HCT116 (cell line): ENCODE measurements around the gene AGPS. TPM values are rescaled to one million over a fixed set of nuclear protein-coding genes. Genes with fewer than 3 reads are reported as not detected.
"Not testable (repeated sequence)": the region's sequence is repeated elsewhere in the genome, so short reads cannot be mapped to it uniquely, and the experiment has no call there.

Experiments used
- ATAC-seq: fragments of 200-7000 bp; cut with Tn5 transposase; 2 replicates; pipeline ENCODE4 v1.9.1; 2020; ENCODE audit warnings: mild to moderate bottlenecking, moderate library complexity
- BruUV-seq: library from RNA; stranded (reverse); fragments of 400-500 nt; replicated peaks from 2 replicates; lab custom pipeline; 2021; lab: Mats Ljungman, UMichigan
- CTCF ChIA-PET: fragments of 300-600 bp; sonication (Branson Sonifier 250); formaldehyde crosslinking; loops from one replicate; lab custom pipeline; 2021; ENCODE audit warnings: antibody characterized with exemption; lab: Charles Lee
- POLR2A ChIA-PET: fragments of 300-600, 350-600 bp; sonication (Branson Sonifier 250); formaldehyde crosslinking; loops from one replicate; lab custom pipeline; 2021; ENCODE audit warnings: antibody characterized with exemption; lab: Charles Lee
- RAD21 ChIA-PET, 2 experiments: fragments of 300-600 bp; sonication (Branson Sonifier 250); formaldehyde crosslinking; loops; one replicate each; lab custom pipeline; 2023; ENCODE audit warnings: low total read pairs in 2 of 2; ENCODE audit not compliant: uncharacterized antibody in 2 of 2, unreplicated experiment in 2 of 2, low non-redundant PET in 1 of 2; lab: Charles Lee
- DNase-seq: peaks from one replicate; pipeline ENCODE4 v3.0.0-alpha.2; 2010; ENCODE audit warnings: low read depth, low spot score
- H2AFZ ChIP-seq: fragments of 200-600 bp; shearing (Covaris generic), sonication (generic); 2 replicates; pipeline ENCODE4 v1.6.1; 2017; ENCODE audit warnings: low read depth, mixed run types, mixed read lengths, antibody characterized with exemption, low read length; ENCODE audit not compliant: poor library complexity, severe bottlenecking
- H3K27ac ChIP-seq: 2 replicates; pipeline ENCODE4 v1.5.1; 2012; ENCODE audit warnings: low read depth, low read length
- H3K27me3 ChIP-seq: fragments of 200-600 bp; sonication (generic); 2 replicates; pipeline ENCODE4 v1.6.1; 2016; ENCODE audit warnings: mixed run types, low read length, mixed read lengths; ENCODE audit not compliant: insufficient read depth
- H3K36me3 ChIP-seq, 2 experiments: fragments of 200-500 bp in 1 of 2; fragments of 200-600 bp in 1 of 2; sonication (Bioruptor generic) in 1 of 2; sonication (generic) in 1 of 2; 2 replicates each; pipeline versions ENCODE4 v1.5.1 to v1.6.1; 2014 to 2016; ENCODE audit warnings: low read length in 2 of 2, inconsistent platforms in 1 of 2, mixed read lengths in 1 of 2, mixed run types in 1 of 2; ENCODE audit not compliant: insufficient read depth in 2 of 2, control insufficient read depth in 1 of 2
- H3K4me1 ChIP-seq, 2 experiments: fragments of 200-600 bp in 1 of 2; sonication (generic) in 1 of 2; 2 replicates each; pipeline versions ENCODE4 v1.5.1 to v1.6.1; 2012 to 2017; ENCODE audit warnings: low read length in 2 of 2, inconsistent platforms in 1 of 2, mild to moderate bottlenecking in 1 of 2, mixed read lengths in 1 of 2, mixed run types in 1 of 2, moderate library complexity in 1 of 2; ENCODE audit not compliant: insufficient read depth in 2 of 2, control insufficient read depth in 1 of 2
- H3K4me2 ChIP-seq: fragments of 200-600 bp; sonication (generic); 2 replicates; pipeline ENCODE4 v1.6.1; 2017; ENCODE audit warnings: mixed run types, low read length, mixed read lengths
- H3K4me3 ChIP-seq, 2 experiments: fragments of 200-600 bp in 1 of 2; sonication (generic) in 1 of 2; replicated peaks in 1 of 2; 2 replicates each; pipeline ENCODE4 v1.5.1; 2011 to 2016; ENCODE audit warnings: low read length in 2 of 2, control low read depth in 1 of 2, low read depth in 1 of 2, mild to moderate bottlenecking in 1 of 2, mixed read lengths in 1 of 2, mixed run types in 1 of 2
- H3K79me2 ChIP-seq: fragments of 200-600 bp; sonication (generic); 2 replicates; pipeline ENCODE4 v1.6.1; 2017; ENCODE audit warnings: mild to moderate bottlenecking, mixed run types, low read length, moderate library complexity, mixed read lengths; ENCODE audit not compliant: insufficient read depth
- H3K9ac ChIP-seq: fragments of 200-600 bp; sonication (generic); 2 replicates; pipeline ENCODE4 v1.6.1; 2016; ENCODE audit warnings: low read length, mixed read lengths
- H3K9me2 ChIP-seq: fragments of 200-600 bp; sonication (generic), shearing (Covaris generic); 2 replicates; pipeline ENCODE4 v1.6.1; 2017; ENCODE audit warnings: mixed run types, mild to moderate bottlenecking, moderate library complexity; ENCODE audit not compliant: insufficient read depth
- H3K9me3 ChIP-seq, 2 experiments: fragments of 200-500 bp in 1 of 2; fragments of 200-600 bp in 1 of 2; sonication (Bioruptor generic) in 1 of 2; sonication (generic) in 1 of 2; 2 replicates each; pipeline ENCODE4 v1.6.1; 2014 to 2017; ENCODE audit warnings: low read length in 2 of 2, mixed read lengths in 2 of 2, inconsistent platforms in 1 of 2, low read depth in 1 of 2, mild to moderate bottlenecking in 1 of 2, mixed run types in 1 of 2, moderate library complexity in 1 of 2; ENCODE audit not compliant: control insufficient read depth in 1 of 2, insufficient read depth in 1 of 2
- H4K20me1 ChIP-seq: fragments of 200-600 bp; sonication (generic), shearing (Covaris generic); 2 replicates; pipeline ENCODE4 v1.6.1; 2017; ENCODE audit warnings: mixed run types, mild to moderate bottlenecking, moderate library complexity; ENCODE audit not compliant: insufficient read depth
- CEBPB ChIP-seq: IDR thresholded peaks from 2 replicates; pipeline ENCODE4 v1.6.1; 2012; ENCODE audit warnings: low read depth
- EGR1 ChIP-seq: IDR thresholded peaks from 2 replicates; pipeline ENCODE4 v1.6.1; 2012; ENCODE audit warnings: low read depth
- POLR2AphosphoS5 ChIP-seq: IDR thresholded peaks from 2 replicates; pipeline ENCODE4 v1.6.1; 2011; ENCODE audit warnings: mild to moderate bottlenecking, low read depth, low read length, moderate library complexity
- SRF ChIP-seq: IDR thresholded peaks from 2 replicates; pipeline ENCODE4 v1.6.1; 2012; ENCODE audit warnings: low read depth
- ZNF274 ChIP-seq: fragments of 200-500 bp; sonication (Bioruptor generic); IDR thresholded peaks from 2 replicates; pipeline ENCODE4 v1.6.1; 2014; ENCODE audit warnings: mild to moderate bottlenecking, low read depth, low read length, inconsistent platforms
- intact Hi-C: fragments of 100-400 bp; cut with micrococcal nuclease; formaldehyde crosslinking; loops from 2 replicates; pipeline ENCODE4 v1.10.0; 2022
- total RNA-seq: library from RNA; stranded (reverse); gene quantifications from one replicate; pipeline ENCODE4 v1.2.1, GENCODE V29; 2021; ENCODE audit not compliant: unreplicated experiment
- TF ChIP-seq, protein P1 (sequence below): IDR thresholded peaks from 2 replicates; pipeline ENCODE4 v1.6.1; 2012; ENCODE audit warnings: low read depth

Gene AGPS
- total RNA-seq, 1 experiment from 2014 or later, result 66.6 TPM

DNA sequence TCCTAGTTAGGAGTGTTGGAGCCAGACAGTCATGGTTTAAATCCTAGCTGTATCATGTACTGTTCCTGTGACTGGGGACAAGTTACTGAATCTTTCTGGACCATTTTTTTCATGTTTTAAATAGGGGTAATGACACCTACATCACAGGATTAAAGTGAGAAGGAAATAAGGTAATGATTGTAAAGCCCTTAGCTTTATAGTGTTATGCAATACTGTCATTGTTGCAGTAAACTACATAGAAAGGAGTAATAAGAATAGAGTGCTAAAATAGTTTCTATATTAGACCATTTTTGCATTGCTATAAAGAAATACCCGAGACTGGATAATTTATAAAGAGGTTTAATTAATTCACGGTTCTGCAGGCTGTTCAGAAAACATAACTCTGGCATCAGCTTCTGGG, 14.5 kb downstream of the AGPS start:
- H3K9ac ChIP-seq, result no peak overlapping the region
- H3K9me2 ChIP-seq, result no peaks in the 10 kb centered on the region
- H3K36me3 ChIP-seq, result no peaks in the 10 kb centered on the region
- no peak overlapping the region for H3K4me3 ChIP-seq
- no TSS peak for BruUV-seq
- H3K27me3 ChIP-seq, result no peaks in the 10 kb centered on the region
- no peak overlapping the region for H3K4me2 ChIP-seq
- no peaks in the 10 kb centered on the region for H3K9me3 ChIP-seq
- POLR2A ChIA-PET, result no interaction called here
- no peak overlapping the region for H2AFZ ChIP-seq
- RAD21 ChIA-PET, result no interaction called here
- no peak overlapping the region for H3K27ac ChIP-seq
- H3K4me1 ChIP-seq, result no peaks in the 10 kb centered on the region
- TF ChIP-seq CEBPB (no peak), POLR2AphosphoS5 (no peak), SRF (no peak), ZNF274 (no peak), EGR1 (no peak)
- TF ChIP-seq, protein P1, sequence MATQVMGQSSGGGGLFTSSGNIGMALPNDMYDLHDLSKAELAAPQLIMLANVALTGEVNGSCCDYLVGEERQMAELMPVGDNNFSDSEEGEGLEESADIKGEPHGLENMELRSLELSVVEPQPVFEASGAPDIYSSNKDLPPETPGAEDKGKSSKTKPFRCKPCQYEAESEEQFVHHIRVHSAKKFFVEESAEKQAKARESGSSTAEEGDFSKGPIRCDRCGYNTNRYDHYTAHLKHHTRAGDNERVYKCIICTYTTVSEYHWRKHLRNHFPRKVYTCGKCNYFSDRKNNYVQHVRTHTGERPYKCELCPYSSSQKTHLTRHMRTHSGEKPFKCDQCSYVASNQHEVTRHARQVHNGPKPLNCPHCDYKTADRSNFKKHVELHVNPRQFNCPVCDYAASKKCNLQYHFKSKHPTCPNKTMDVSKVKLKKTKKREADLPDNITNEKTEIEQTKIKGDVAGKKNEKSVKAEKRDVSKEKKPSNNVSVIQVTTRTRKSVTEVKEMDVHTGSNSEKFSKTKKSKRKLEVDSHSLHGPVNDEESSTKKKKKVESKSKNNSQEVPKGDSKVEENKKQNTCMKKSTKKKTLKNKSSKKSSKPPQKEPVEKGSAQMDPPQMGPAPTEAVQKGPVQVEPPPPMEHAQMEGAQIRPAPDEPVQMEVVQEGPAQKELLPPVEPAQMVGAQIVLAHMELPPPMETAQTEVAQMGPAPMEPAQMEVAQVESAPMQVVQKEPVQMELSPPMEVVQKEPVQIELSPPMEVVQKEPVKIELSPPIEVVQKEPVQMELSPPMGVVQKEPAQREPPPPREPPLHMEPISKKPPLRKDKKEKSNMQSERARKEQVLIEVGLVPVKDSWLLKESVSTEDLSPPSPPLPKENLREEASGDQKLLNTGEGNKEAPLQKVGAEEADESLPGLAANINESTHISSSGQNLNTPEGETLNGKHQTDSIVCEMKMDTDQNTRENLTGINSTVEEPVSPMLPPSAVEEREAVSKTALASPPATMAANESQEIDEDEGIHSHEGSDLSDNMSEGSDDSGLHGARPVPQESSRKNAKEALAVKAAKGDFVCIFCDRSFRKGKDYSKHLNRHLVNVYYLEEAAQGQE, result no peak
- CTCF ChIA-PET, result interaction anchor here (1.5 kb wide), 1 partner anchor 9 kb away, joined by 5 read pairs; no protein-coding TSS in a partner anchor
- peaks cover 88% of the 10 kb centered on the region for H3K79me2 ChIP-seq
- DNase-seq (no peak), ATAC-seq (no peak)
- intact Hi-C loops, result no loop called here
- H4K20me1 ChIP-seq, result no peaks in the 10 kb centered on the region

DNA sequence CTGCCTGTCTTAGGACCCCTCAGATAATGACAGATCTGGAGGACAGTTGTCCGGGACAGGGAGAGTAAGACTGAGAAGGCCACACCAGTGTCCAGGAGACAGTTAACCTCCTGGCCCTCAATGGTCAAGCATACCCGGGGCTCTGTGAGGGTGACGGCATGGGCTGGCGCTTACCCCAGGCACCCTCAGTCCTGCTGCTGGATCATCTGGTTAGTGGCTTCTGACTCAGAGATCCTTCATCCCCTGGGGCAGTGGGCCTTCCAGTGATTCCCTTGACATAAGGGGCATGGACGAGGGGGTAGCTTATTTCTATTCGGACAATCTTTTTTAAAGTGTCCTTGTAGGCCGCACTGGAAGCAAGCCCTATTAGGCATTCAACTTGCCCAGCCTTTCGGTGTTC, 18.1 kb downstream of the AGPS start:
- H3K9me2 ChIP-seq, POLR2A ChIA-PET, DNase-seq, H3K9me3 ChIP-seq, H3K27ac ChIP-seq, H2AFZ ChIP-seq, ATAC-seq, H3K4me2 ChIP-seq, BruUV-seq, H3K36me3 ChIP-seq, RAD21 ChIA-PET, H4K20me1 ChIP-seq, H3K4me3 ChIP-seq, H3K4me1 ChIP-seq, H3K27me3 ChIP-seq, CTCF ChIA-PET, H3K9ac ChIP-seq: not testable (repeated sequence)
- intact Hi-C loops, result loop anchor here (10.0 kb wide), 1 partner anchor 314 kb away; no protein-coding TSS in a partner anchor
- peaks cover 80% of the 10 kb centered on the region for H3K79me2 ChIP-seq
